ENCODE measurements around the gene COL27A1.

DNA sequence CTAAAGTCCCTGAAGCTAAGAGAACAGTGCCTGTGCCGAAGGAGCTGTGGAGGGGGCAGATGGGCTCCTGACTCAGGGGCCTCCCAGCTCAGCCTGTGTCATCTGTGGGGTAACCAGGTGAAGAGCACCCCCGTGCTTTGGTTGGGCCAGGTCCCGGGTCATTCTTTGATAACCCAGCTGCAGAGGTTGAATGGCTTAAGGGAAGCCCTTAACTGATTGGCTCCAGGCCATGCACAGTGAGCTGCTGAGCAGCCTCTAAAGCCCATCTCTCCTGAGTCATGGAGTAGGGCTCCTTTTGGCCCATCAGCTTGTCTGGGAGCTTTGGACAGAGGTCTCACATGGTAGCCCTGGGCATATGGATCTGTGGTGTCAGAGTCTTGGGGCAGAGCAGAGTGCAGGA lies 28.7 kb downstream of the COL27A1 start:
- TF ChIP-seq POLR2AphosphoS5 (IDR thresholded peaks at IDR 0.05; ENCODE audit: low read depth, low read length) (no peak), TAF1 (IDR thresholded peaks at IDR 0.05; ENCODE audit: borderline replicate concordance, low read depth, low read length) (no peak), POLR2A (IDR thresholded peaks at IDR 0.05; ENCODE audit: low read depth, low read length) (no peak)

Data from GM12892 (cell line).